ENCODE measurements around the gene PLA2G4F. TPM values are rescaled to one million over a fixed set of nuclear protein-coding genes. Genes with fewer than 3 reads are reported as not detected.

The PLA2G4F gene
- total RNA-seq, 3 donors from 2014 or later: 0.30 TPM; not detected in 2

DNA sequence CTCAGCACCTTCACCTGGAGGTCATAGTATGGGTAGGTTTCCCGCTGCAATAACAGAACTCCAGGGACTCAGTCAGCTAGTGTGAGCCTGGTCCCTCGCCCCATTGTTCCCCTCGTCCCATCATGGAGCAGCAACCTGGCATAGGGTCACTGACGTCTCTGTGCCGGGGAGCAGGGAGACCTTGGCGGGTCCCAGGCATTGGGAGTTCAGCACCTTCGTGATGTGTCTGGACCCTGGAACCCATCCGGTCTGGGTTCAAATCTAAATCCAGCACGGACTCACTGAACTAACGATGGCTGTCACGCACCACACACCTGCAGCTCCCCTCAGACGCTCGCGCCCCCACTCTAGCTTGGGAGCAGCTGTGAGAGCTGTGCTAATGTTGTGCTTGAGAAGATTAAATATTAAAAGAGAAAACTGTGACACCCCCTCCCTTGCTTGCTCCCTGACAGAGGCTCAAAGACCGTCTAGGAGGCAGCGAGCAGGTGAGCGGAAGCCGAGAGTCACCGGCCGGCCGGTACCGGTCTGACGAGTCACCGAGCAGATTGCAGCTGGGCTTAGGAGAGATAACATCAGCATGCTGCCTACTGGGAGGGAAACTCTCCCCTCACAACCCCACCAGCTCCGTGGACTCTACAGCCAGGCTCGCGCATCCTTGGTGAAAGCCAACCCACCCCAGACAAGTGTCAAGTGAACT is 742 bp downstream of the PLA2G4F start:
- Mint-ChIP-seq H3K9me3 (no peaks in the 10 kb centered on the region), H3K27me3 (ENCODE audit: low read depth) (no peaks in the 10 kb centered on the region), H3K36me3 (ENCODE audit: insufficient read depth) (peaks cover 7% of the 10 kb centered on the region), H3K4me1 (ENCODE audit: low read depth) (no peaks in the 10 kb centered on the region), H3K4me3 (no peak overlapping the region)
- no peak for DNase-seq
- ATAC-seq: no peak

DNA sequence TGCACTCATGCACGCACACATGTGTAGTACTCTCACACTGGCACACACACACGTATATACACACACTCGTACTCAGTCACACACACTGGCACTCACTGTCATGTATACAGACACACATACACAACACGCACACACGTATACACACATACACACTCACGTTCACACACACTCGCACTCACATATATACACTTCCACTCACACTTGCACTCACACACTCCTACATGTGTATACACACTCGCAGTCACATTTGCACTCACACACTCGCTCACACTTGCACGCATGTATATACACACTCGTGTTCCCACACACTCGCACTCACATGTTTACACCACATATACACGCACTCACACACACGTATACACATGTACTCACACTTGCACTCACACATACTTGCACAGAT is 1.5 kb downstream of the PLA2G4F start:
- Mint-ChIP-seq H3K36me3 (ENCODE audit: insufficient read depth) (peaks cover 7% of the 10 kb centered on the region), H3K9me3 (no peaks in the 10 kb centered on the region), H3K4me1 (ENCODE audit: low read depth) (no peaks in the 10 kb centered on the region), H3K4me3 (no peak overlapping the region), H3K27me3 (ENCODE audit: low read depth) (no peaks in the 10 kb centered on the region)
- ATAC-seq: no peak
- no peak for DNase-seq

DNA sequence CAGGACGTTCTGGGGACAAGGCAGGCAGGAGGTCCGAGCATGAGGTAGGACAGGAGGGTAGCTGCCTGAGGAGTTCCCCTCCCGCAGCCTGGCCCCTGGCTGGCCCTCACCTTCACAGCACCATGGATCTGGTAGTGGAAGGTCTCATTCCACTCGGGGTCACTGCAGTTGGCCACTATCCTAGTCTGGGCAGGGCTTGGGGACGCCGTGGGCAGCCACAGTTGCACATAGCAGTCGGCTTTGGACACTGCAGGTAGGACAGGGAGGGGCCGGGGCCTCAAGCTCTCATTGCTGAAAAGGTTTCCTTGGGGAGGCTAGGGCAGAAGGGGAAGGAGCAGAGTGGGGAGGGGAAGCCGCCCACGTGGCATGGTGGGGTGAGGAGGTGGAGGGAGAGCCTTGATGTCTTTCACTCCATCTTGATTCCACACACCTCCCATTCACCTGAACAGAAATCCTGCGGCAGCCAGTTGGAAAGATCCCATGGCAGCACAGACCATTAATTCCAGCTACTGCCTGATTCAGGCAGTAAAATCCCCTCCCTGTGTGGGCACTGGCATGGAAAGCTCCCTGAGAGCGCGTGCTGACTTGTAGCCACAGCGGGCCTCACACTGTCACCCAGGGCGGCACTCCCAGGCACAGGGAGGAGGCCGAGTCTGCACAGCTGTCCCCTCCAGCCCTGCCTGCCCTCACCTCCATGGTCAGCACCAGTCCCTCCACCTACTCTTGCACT is 2.1 kb downstream of the PLA2G4F start:
- Mint-ChIP-seq H3K27me3 (ENCODE audit: low read depth) (no peaks in the 10 kb centered on the region), H3K9me3 (no peaks in the 10 kb centered on the region), H3K4me3 (no peak overlapping the region), H3K4me1 (ENCODE audit: low read depth) (no peaks in the 10 kb centered on the region), H3K36me3 (ENCODE audit: insufficient read depth) (peaks cover 7% of the 10 kb centered on the region)
- ATAC-seq (no peak), DNase-seq (no peak)

DNA sequence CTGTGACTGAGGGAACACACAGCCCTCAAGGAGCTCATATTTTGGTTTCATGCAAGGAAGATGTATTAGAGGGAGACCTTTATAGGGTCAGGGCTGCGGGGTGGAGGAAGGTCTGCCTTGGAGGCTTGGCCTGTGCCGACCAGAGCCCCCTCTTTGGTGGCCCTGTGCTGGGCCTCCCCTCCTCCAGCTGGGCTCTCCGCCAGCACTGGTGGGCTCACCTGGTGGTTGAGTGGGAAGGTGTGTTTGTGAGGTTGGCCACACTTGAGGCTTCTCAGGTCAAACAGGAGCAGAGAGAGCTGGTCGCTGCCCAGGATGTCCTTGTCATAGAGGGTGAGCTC is 2.6 kb downstream of the PLA2G4F start:
- Mint-ChIP-seq H3K27me3 (ENCODE audit: low read depth) (no peaks in the 10 kb centered on the region), H3K36me3 (ENCODE audit: insufficient read depth) (peaks cover 4% of the 10 kb centered on the region), H3K9me3 (no peaks in the 10 kb centered on the region), H3K4me1 (ENCODE audit: low read depth) (no peaks in the 10 kb centered on the region), H3K4me3 (no peak overlapping the region)
- DNase-seq: no peak
- no peak for ATAC-seq

DNA sequence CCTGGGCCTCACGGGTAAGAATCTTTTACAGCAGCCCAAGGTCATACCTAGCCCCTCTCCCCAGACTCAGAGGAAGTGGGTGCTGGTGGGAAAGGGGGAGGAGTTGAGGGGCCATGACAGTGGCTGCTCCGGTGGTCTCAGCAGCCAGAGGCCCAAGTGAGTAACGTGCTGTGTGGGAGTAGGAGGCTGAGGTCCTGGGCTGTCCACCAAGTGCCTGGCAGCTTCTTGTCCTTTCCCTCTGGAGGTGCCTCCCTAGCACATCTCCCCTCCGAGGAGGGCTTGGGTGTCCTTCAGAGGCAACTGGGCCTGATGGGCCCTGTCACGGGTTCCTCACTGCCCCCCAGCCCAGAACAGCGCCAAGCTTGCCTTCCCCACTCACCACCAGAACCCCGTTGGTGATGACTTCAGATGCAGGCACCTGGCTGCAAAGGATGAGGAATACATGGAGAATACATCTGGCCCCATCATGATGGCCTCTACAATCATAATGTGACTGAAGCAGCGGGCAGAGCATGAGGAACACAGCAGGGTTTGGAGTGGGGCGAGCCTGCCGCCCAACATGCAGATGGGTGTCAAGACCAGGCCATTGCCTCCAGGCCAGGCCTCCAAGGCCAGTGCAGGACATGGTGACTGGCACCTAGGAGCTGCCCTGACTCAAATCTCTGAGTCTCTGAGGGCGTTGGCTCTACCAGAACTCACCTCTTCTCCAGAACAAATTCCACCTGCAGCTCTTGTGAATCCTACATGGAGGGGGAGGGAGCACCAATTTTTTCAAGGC is 3.3 kb downstream of the PLA2G4F start:
- DNase-seq (no peak), ATAC-seq (no peak)
- no peaks in the 10 kb centered on the region for H3K9me3 Mint-ChIP-seq
- H3K27me3 Mint-ChIP-seq (ENCODE audit: low read depth): no peaks in the 10 kb centered on the region
- no peak overlapping the region for H3K4me3 Mint-ChIP-seq
- no peaks in the 10 kb centered on the region for H3K4me1 Mint-ChIP-seq (ENCODE audit: low read depth)
- no peaks in the 10 kb centered on the region for H3K36me3 Mint-ChIP-seq (ENCODE audit: insufficient read depth)

DNA sequence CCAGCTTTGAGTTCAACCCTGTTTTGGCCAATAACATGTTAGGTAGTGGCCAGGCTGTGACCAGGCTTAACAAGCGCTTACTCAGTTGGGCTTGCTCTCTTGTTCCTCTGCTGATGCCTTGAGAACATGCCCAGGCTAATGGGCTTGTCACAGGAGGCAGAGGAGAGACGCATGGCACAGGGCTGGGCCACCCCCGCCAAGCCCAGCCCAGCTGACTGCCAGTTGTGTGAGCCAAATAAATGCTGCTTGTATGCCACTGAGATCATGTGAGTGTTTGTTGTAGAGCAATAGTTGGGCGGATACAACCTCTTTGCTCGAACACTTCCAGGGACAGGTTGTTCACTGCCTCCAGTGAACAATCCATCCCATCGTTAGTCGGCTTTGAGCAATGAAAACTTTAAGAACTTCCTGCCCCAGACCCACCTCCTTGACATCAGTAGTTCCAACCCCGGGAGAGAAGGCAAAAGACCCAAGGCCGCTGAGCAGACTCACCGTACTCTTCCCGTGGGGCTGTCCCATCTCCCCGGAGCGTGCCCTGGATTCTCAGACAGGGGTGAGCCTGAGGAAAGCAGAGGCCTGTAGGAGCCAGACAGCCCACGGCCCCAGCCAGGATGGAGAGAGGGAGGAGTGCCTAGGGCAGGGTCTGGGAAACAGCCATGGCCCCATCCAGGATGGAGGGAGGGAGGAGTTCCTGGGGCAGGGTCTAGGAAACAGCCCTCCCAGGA is 4.1 kb downstream of the PLA2G4F start:
- Mint-ChIP-seq H3K4me1 (ENCODE audit: low read depth) (no peaks in the 10 kb centered on the region), H3K36me3 (ENCODE audit: insufficient read depth) (no peaks in the 10 kb centered on the region), H3K27me3 (ENCODE audit: low read depth) (no peaks in the 10 kb centered on the region), H3K4me3 (no peak overlapping the region), H3K9me3 (no peaks in the 10 kb centered on the region)
- ATAC-seq: no peak
- DNase-seq: no peak

DNA sequence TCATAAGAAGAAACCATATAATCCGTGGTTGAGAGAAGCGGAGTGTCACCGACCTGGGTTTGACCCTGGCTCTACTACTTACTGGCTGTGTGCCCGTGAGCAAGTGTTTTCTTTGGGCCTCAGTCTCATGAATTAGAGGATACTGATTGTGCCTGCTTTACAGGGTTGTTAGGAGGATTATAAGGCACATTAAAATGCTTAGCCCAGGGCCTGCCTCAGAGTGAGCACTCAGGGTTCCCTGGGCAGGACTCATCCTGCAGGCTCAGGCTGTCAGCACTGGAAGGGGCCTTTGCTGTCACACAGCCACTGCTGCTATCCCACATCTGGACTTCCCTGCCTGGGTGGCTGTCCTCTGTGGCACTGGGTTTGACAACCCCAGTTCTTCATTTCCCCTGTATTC is 4.7 kb downstream of the PLA2G4F start:
- Mint-ChIP-seq H3K4me1 (ENCODE audit: low read depth) (no peaks in the 10 kb centered on the region), H3K27me3 (ENCODE audit: low read depth) (peaks cover 2% of the 10 kb centered on the region), H3K4me3 (no peak overlapping the region), H3K36me3 (ENCODE audit: insufficient read depth) (no peaks in the 10 kb centered on the region), H3K9me3 (no peaks in the 10 kb centered on the region)
- DNase-seq: no peak
- ATAC-seq: no peak

DNA sequence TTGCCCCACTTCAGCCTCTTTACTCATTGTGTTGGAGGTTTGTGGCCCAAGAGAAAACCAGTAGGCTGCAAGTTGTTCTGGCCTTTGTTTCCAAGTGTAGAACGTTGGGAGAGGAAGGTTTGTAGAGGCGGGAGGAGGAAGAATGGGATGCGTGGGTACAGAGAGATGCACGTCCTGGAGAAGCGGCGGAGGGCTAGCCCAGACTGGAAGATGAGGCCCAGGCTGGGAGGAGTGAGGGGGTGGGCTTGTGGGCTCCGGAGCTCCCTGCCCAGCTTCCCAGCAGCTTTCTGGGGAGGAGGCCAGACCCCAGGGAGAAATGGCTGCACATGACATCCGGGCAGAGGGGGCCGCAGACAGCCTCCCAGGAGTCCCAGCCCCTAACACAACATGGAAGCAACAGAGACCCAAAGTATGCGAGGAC is 5.3 kb downstream of the PLA2G4F start:
- H3K27me3 Mint-ChIP-seq (ENCODE audit: low read depth): peaks cover 2% of the 10 kb centered on the region
- H3K4me3 Mint-ChIP-seq: no peak overlapping the region
- no peaks in the 10 kb centered on the region for H3K36me3 Mint-ChIP-seq (ENCODE audit: insufficient read depth)
- no peaks in the 10 kb centered on the region for H3K4me1 Mint-ChIP-seq (ENCODE audit: low read depth)
- H3K9me3 Mint-ChIP-seq: no peaks in the 10 kb centered on the region
- ATAC-seq (no peak), DNase-seq (no peak)

DNA sequence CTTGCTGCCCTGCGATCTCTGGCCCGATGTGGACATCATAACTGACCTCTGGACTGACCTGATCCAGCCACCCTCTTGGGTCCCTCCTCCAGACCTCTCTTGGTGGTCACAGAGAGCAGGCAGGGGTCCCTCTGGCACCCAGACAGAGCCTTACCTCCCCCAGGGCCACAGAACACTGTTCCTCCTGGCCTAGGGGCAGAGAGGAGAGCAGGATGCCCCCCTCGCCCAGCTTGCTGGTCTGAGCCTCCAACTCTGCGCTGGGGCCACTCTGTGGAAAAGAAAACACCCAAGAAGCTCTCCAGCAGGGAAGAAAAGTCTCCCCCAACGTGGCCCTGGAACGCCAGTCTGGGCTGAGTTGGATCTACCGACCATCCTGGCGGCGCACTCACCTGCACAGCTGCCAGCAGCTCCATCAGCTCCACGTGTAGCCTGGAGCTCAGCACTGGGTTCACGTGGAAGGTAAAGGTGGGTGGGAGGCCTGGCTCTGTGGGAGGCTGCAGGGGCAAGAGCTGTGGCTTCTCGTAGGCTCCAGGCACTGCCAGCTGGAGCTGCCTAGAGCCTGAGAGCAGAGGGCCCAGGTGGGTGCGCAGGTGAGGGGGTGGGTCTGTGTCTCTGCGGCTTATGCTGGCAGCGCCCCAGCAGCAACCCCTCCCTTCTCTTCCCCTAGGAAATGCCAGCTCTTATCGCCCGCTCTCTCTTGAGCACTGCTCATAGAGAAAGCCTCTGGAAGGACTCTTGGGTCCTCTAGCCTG is 6.0 kb downstream of the PLA2G4F start:
- H3K36me3 Mint-ChIP-seq (ENCODE audit: insufficient read depth): no peaks in the 10 kb centered on the region
- peaks cover 2% of the 10 kb centered on the region for H3K27me3 Mint-ChIP-seq (ENCODE audit: low read depth)
- no peaks in the 10 kb centered on the region for H3K9me3 Mint-ChIP-seq
- DNase-seq (no peak), ATAC-seq (no peak)
- H3K4me1 Mint-ChIP-seq (ENCODE audit: low read depth): no peaks in the 10 kb centered on the region
- no peak overlapping the region for H3K4me3 Mint-ChIP-seq

DNA sequence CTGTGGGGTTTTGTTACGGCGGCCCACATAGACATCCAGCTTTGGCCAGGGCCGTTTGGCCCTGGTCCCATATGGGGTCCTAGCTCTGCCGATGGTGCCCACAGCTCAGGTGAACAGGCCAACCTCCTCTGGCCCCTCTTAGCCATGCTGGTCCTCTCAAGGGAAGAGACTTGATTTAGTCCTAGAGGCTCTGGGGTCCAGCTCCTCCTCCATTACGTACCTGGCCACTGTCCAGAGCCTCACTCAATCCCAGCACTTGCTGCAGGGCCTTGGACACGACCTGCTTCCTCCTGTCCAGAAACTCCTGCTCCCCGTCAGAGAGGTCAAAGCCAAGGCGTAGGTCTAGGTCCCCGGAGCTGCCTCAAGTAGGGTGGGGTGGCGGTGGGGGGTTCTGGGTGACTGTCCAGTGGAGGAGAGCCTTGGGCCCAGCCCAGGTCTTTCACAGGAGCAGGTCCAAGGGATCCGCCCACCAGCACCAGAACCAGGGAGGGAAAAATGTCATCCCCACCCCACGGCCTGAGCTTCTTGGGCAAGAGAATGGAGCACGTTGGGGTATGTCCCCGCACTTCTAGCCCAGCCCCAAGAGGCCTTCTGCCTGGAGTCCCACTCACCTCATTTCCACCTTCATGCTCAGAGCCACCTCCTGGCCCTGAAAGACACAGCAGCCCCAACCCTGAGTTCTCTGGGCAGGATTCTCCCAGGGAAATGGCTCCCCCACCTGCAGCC is 6.8 kb downstream of the PLA2G4F start:
- DNase-seq (no peak), ATAC-seq (no peak)
- no peaks in the 10 kb centered on the region for H3K36me3 Mint-ChIP-seq (ENCODE audit: insufficient read depth)
- peaks cover 2% of the 10 kb centered on the region for H3K27me3 Mint-ChIP-seq (ENCODE audit: low read depth)
- no peaks in the 10 kb centered on the region for H3K4me1 Mint-ChIP-seq (ENCODE audit: low read depth)
- no peaks in the 10 kb centered on the region for H3K9me3 Mint-ChIP-seq
- no peak overlapping the region for H3K4me3 Mint-ChIP-seq

DNA sequence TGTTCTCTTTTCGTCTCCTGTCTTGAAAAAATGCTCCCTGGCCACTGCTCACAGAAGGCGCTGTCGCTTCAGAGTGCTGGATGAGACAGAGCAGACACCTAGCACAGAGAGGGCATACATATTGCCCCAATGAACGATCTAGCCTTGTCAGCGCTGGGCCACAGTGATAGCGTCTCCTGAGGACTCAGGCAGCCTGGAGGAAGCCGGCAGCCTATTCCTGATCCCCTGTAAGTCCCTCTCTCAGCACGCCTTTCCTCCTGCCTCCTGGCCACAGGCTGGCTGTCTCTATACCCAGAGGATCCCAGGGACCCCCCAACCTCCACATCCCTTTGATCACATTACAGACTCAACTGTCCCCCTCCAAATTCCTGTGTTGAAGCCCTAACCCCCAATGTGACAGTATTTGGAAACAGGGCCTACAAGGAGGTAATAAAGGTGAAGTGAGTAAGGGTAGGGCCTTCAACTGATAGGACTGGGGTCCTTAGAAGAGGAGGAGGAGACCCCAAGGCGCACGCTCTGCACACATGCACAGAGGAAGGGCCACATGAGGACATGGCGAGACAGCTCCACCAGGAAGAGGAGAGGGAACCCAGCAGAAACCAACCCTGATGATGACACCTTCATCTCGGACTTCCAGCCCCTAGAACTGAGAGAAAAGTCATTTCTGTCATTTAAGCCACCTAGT is 7.5 kb downstream of the PLA2G4F start:
- no peak overlapping the region for H3K4me3 Mint-ChIP-seq
- no peaks in the 10 kb centered on the region for H3K9me3 Mint-ChIP-seq
- H3K27me3 Mint-ChIP-seq (ENCODE audit: low read depth): peaks cover 2% of the 10 kb centered on the region
- no peaks in the 10 kb centered on the region for H3K4me1 Mint-ChIP-seq (ENCODE audit: low read depth)
- no peaks in the 10 kb centered on the region for H3K36me3 Mint-ChIP-seq (ENCODE audit: insufficient read depth)
- DNase-seq: no peak
- ATAC-seq: no peak

DNA sequence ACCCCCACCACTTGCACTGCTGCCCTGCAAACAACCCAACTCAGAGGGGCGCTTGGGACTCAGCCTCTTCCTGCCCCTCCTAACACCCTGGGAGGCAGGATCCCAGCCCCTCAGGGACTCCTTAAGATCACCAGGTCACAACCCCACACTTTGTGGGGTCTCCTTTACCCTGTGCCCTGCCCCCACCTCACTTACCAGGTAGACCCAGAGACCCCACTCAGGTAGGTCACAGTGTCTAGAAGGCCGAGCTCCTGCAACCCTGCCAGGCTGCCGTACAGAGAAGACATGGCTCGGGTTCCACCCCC is 9.1 kb downstream of the PLA2G4F start:
- no peak for ATAC-seq
- DNase-seq: no peak
- Mint-ChIP-seq H3K4me3 (no peak overlapping the region), H3K36me3 (ENCODE audit: insufficient read depth) (no peaks in the 10 kb centered on the region), H3K9me3 (no peaks in the 10 kb centered on the region), H3K27me3 (ENCODE audit: low read depth) (peaks cover 2% of the 10 kb centered on the region), H3K4me1 (ENCODE audit: low read depth) (no peaks in the 10 kb centered on the region)

All from activated T-cell treated with anti-CD3 and anti-CD28 coated beads, Interleukin-2, amount 50 U/mL, for 4 hours (primary cell).